Endothelial cell of umbilical vein (primary cell): ENCODE results near the gene PKHD1. TPM values are rescaled to one million over a fixed set of nuclear protein-coding genes. Genes with fewer than 3 reads are reported as not detected.

Experiments used
- BruUV-seq: library from RNA; stranded (reverse); fragments of 400-500 nt; replicated peaks from 2 replicates; lab custom pipeline; 2021; lab: Mats Ljungman, UMichigan
- CTCF ChIA-PET: fragments of 300-600, 350-600 bp; sonication (Branson Sonifier 250); formaldehyde crosslinking; loops from one replicate; lab custom pipeline; 2021; ENCODE audit warnings: antibody characterized with exemption, inconsistent platforms; lab: Charles Lee
- POLR2A ChIA-PET: fragments of 300-600, 350-600 bp; sonication (Branson Sonifier 250); formaldehyde crosslinking; loops from one replicate; lab custom pipeline; 2021; ENCODE audit warnings: antibody characterized with exemption, inconsistent platforms; lab: Charles Lee
- DNase-seq: peaks from one replicate; pipeline ENCODE4 v3.0.0-alpha.2; 2011; ENCODE audit warnings: low read depth, low spot score
- FAIRE-seq: peaks from 2 replicates; lab custom pipeline; 2011; peaks lifted over from hg19 to GRCh38; lab: Jason Lieb, UNC
- H2AFZ ChIP-seq: 2 replicates; pipeline ENCODE4 v1.6.0; 2012; ENCODE audit warnings: low read depth, low read length, control low read depth, inconsistent platforms
- H3K27ac ChIP-seq: 2 replicates; pipeline ENCODE4 v1.5.1; 2011; ENCODE audit warnings: low read depth, mild to moderate bottlenecking, control low read depth, low read length, moderate library complexity; ENCODE audit not compliant: insufficient read depth
- H3K27me3 ChIP-seq, 2 experiments: 2 replicates each; pipeline versions ENCODE4 v1.6.0 to v1.6.1; 2011; ENCODE audit warnings: low read length in 2 of 2, mixed read lengths in 1 of 2; ENCODE audit not compliant: control insufficient read depth in 2 of 2, insufficient read depth in 2 of 2
- H3K36me3 ChIP-seq, 2 experiments: 2 replicates in 1 of 2; 3 replicates in 1 of 2; pipeline ENCODE4 v1.5.1; 2011; ENCODE audit warnings: low read length in 2 of 2, mild to moderate bottlenecking in 1 of 2, moderate library complexity in 1 of 2; ENCODE audit not compliant: control insufficient read depth in 2 of 2, insufficient read depth in 2 of 2; ENCODE audit errors: extremely low read depth in 1 of 2
- H3K4me1 ChIP-seq: 3 replicates; pipeline ENCODE4 v1.5.1; 2011; ENCODE audit warnings: mild to moderate bottlenecking, low read length; ENCODE audit not compliant: control insufficient read depth, insufficient read depth; ENCODE audit errors: extremely low read depth
- H3K4me2 ChIP-seq: 2 replicates; pipeline ENCODE4 v1.6.1; 2011; ENCODE audit warnings: low read length, control low read depth, mixed read lengths; ENCODE audit not compliant: insufficient read depth
- H3K4me3 ChIP-seq, 3 experiments: fragments of 200-600 bp in 1 of 3; sonication (generic), shearing (Covaris generic) in 1 of 3; replicated peaks in 1 of 3; 2 replicates each; pipeline ENCODE4 v1.5.1; 2011 to 2016; ENCODE audit warnings: control low read depth in 3 of 3, low read length in 3 of 3, mild to moderate bottlenecking in 2 of 3, inconsistent platforms in 1 of 3, low read depth in 1 of 3, moderate library complexity in 1 of 3; ENCODE audit not compliant: insufficient read depth in 1 of 3
- H3K79me2 ChIP-seq: 2 replicates; pipeline ENCODE4 v1.6.0; 2012; ENCODE audit warnings: low read length, inconsistent platforms; ENCODE audit not compliant: control insufficient read depth, insufficient read depth
- H3K9ac ChIP-seq: replicated peaks from 2 replicates; pipeline ENCODE3; 2011; ENCODE audit warnings: low read length, control low read depth; ENCODE audit not compliant: insufficient read depth; ENCODE audit errors: extremely low read depth
- H3K9me1 ChIP-seq: replicated peaks from 3 replicates; pipeline ENCODE4 v1.6.0; 2011; ENCODE audit warnings: mild to moderate bottlenecking, low read length; ENCODE audit not compliant: control insufficient read depth, insufficient read depth; ENCODE audit errors: extremely low read depth
- H3K9me3 ChIP-seq: replicated peaks from 2 replicates; pipeline ENCODE4 v1.5.1; 2012; ENCODE audit warnings: low read length, inconsistent platforms; ENCODE audit not compliant: control insufficient read depth, insufficient read depth
- H4K20me1 ChIP-seq: replicated peaks from 2 replicates; pipeline ENCODE3; 2011; ENCODE audit warnings: mild to moderate bottlenecking, low read length; ENCODE audit not compliant: control insufficient read depth, insufficient read depth; ENCODE audit errors: extremely low read depth
- CTCF ChIP-seq, 2 donors: IDR thresholded peaks; 1 replicate in 1 of 2; 2 replicates in 1 of 2; pipeline ENCODE4 v1.5.1; 2011; ENCODE audit warnings: low read length in 2 of 2, mild to moderate bottlenecking in 2 of 2, moderate library complexity in 2 of 2, control low read depth in 1 of 2, inconsistent platforms in 1 of 2, low read depth in 1 of 2; ENCODE audit not compliant: insufficient read depth in 1 of 2; ENCODE audit errors: extremely low read depth in 1 of 2
- EZH2 ChIP-seq: IDR thresholded peaks from 2 replicates; pipeline ENCODE4 v1.6.1; 2012; ENCODE audit warnings: borderline replicate concordance, low read depth, mild to moderate bottlenecking, moderate library complexity, low read length, inconsistent platforms; ENCODE audit not compliant: severe bottlenecking
- FOS ChIP-seq: IDR thresholded peaks from 2 replicates; pipeline ENCODE4 v1.6.1; 2011; ENCODE audit warnings: mild to moderate bottlenecking, low read length, moderate library complexity, borderline replicate concordance; ENCODE audit not compliant: insufficient read depth
- GATA2 ChIP-seq: IDR thresholded peaks from 2 replicates; pipeline ENCODE4 v1.7.0; 2011; ENCODE audit warnings: low read depth, mild to moderate bottlenecking, moderate library complexity, mixed read lengths, low read length; ENCODE audit not compliant: insufficient read length, insufficient read depth
- JUN ChIP-seq: IDR thresholded peaks from 2 replicates; pipeline ENCODE4 v1.6.1; 2011; ENCODE audit warnings: borderline replicate concordance, low read depth; ENCODE audit not compliant: insufficient read length, insufficient read depth
- MAX ChIP-seq: IDR thresholded peaks from 2 replicates; pipeline ENCODE4 v1.6.1; 2011; ENCODE audit not compliant: insufficient read depth, insufficient read length
- MYC ChIP-seq: IDR thresholded peaks from one replicate; pipeline ENCODE4 v1.6.1; 2011; ENCODE audit warnings: mild to moderate bottlenecking, low read depth, low read length
- POLR2A ChIP-seq: IDR thresholded peaks from 2 replicates; pipeline ENCODE4 v1.6.1; 2012; ENCODE audit warnings: low read depth, mild to moderate bottlenecking, control low read depth, low read length
- POLR2AphosphoS5 ChIP-seq: IDR thresholded peaks from 2 replicates; pipeline ENCODE4 v1.6.1; 2012; ENCODE audit warnings: low read depth, mild to moderate bottlenecking, control low read depth, low read length, moderate library complexity; ENCODE audit not compliant: insufficient read depth
- dilution Hi-C: fragments of 300-500 bp; cut with MboI; formaldehyde crosslinking; loops from one replicate; pipeline ENCODE4 v1.15.0; 2019; ENCODE audit warnings: low sequenced_read_pairs; ENCODE audit not compliant: extremely low pct_ligation_motif_present
- intact Hi-C: fragments of 100-400 bp; cut with micrococcal nuclease; formaldehyde crosslinking; loops from one replicate; pipeline ENCODE4 v1.10.0; 2022
- polyA plus RNA-seq, 4 experiments: library from polyadenylated mRNA; depleted of rRNA in 3 of 4; stranded (reverse) in 3 of 4; unstranded in 1 of 4; fragments of >200 nt; gene quantifications; 2 replicates each; pipeline versions ENCODE4 v1.2.1 to v1.2.3, GENCODE V29; 2011 to 2012; ENCODE audit warnings: missing spikeins in 1 of 4
- total RNA-seq: library from RNA; stranded (reverse); gene quantifications from 2 replicates; pipeline ENCODE4 v1.2.3, GENCODE V29; 2021

The PKHD1 gene
- total and polyA plus RNA-seq, 2 donors (not counting 3 experiments of a cell fraction or from before 2014, with no cell fraction given), result not detected

GRCh38 chr6:51675020-51675921 is 412.1 kb downstream of the PKHD1 start:
- dilution Hi-C loops (no loop called here), intact Hi-C loops (no loop called here)
- DNase-seq (no peak), FAIRE-seq (no peak)
- Histone ChIP-seq H3K9me1 (no peaks in the 10 kb centered on the region), H3K79me2 (no peaks in the 10 kb centered on the region), H4K20me1 (no peaks in the 10 kb centered on the region), H3K36me3 (no peaks in the 10 kb centered on the region), H3K9me3 (peaks cover 5% of the 10 kb centered on the region), H3K4me3 (no peak overlapping the region), H3K27me3 (no peaks in the 10 kb centered on the region), H3K4me2 (no peak overlapping the region), H2AFZ (no peak overlapping the region), H3K27ac (no peak overlapping the region), H3K4me1 (no peaks in the 10 kb centered on the region), H3K9ac (no peak overlapping the region)
- TF ChIP-seq POLR2AphosphoS5, result no peak
- TF ChIP-seq JUN, result no peak
- TF ChIP-seq EZH2, result no peak
- TF ChIP-seq FOS, result no peak
- no peak for TF ChIP-seq MAX
- no peak for TF ChIP-seq POLR2A
- TF ChIP-seq CTCF (IDR thresholded peaks at IDR 0.05; ENCODE audit: extremely low read depth in 1 of 2, insufficient read depth in 1 of 2, low read depth in 1 of 2, low read length in 2 of 2), result no peak
- no peak for TF ChIP-seq GATA2
- no peak for TF ChIP-seq MYC
- ChIA-PET CTCF (no interaction called here), POLR2A (no interaction called here)
- BruUV-seq, result no TSS peak
